GM23338 (cell line): ENCODE measurements around the gene PRDM11. TPM values are rescaled to one million over a fixed set of nuclear protein-coding genes. Genes with fewer than 3 reads are reported as not detected.

Experiments
- ATAC-seq: fragments of 200-7000 bp; cut with Tn5 transposase; 3 replicates; pipeline ENCODE4 v1.9.1; 2020
- DNase-seq: peaks from one replicate; pipeline ENCODE4 v3.0.0-alpha.2; 2015; ENCODE audit warnings: low spot score
- H2AFZ ChIP-seq: fragments of 200-600 bp; sonication (generic); 2 replicates; pipeline ENCODE4 v1.8.0; 2016; ENCODE audit warnings: antibody characterized with exemption, mild to moderate bottlenecking, moderate library complexity
- H3F3A ChIP-seq: fragments of 200-600 bp; sonication (generic); replicated peaks from 2 replicates; pipeline ENCODE4 v1.8.0; 2017; ENCODE audit warnings: antibody characterized with exemption, mixed run types, low read depth
- H3K27ac ChIP-seq: fragments of 200-600 bp; sonication (generic); 2 replicates; pipeline ENCODE4 v1.6.1; 2016; ENCODE audit warnings: low read depth
- H3K27me3 ChIP-seq: fragments of 200-600 bp; sonication (generic); 2 replicates; pipeline ENCODE4 v1.8.0; 2016; ENCODE audit warnings: mild to moderate bottlenecking, mixed run types, moderate library complexity; ENCODE audit not compliant: insufficient read depth
- H3K36me3 ChIP-seq: fragments of 200-600 bp; sonication (generic); 2 replicates; pipeline ENCODE4 v1.8.0; 2016; ENCODE audit warnings: mild to moderate bottlenecking; ENCODE audit not compliant: insufficient read depth
- H3K4me1 ChIP-seq: fragments of 200-600 bp; sonication (generic); 2 replicates; pipeline ENCODE4 v1.8.0; 2016; ENCODE audit warnings: mild to moderate bottlenecking, moderate library complexity; ENCODE audit not compliant: insufficient read depth
- H3K4me2 ChIP-seq: fragments of 200-600 bp; sonication (generic); 2 replicates; pipeline ENCODE4 v1.7.1; 2017; ENCODE audit warnings: mixed run types
- H3K4me3 ChIP-seq: fragments of 200-600 bp; sonication (generic); 2 replicates; pipeline ENCODE4 v1.6.1; 2016; ENCODE audit warnings: mixed run types
- H3K79me2 ChIP-seq: fragments of 200-600 bp; sonication (generic); replicated peaks from 2 replicates; pipeline ENCODE4 v1.8.0; 2017; ENCODE audit warnings: mild to moderate bottlenecking; ENCODE audit not compliant: insufficient read depth
- H3K9me2 ChIP-seq: fragments of 200-600 bp; sonication (generic); 2 replicates; pipeline ENCODE4 v1.8.0; 2017; ENCODE audit not compliant: insufficient read depth
- H4K20me1 ChIP-seq: fragments of 200-600 bp; sonication (generic); replicated peaks from 2 replicates; pipeline ENCODE4 v1.8.0; 2017; ENCODE audit warnings: mild to moderate bottlenecking; ENCODE audit not compliant: insufficient read depth
- H3K27ac Mint-ChIP-seq: 2 replicates; pipeline ENCODE4 v1.8.0; 2020; ENCODE audit warnings: inconsistent platforms, mild to moderate bottlenecking, moderate library complexity, mixed read lengths
- H3K27me3 Mint-ChIP-seq: 3 replicates; pipeline ENCODE4 v1.8.0; 2022; ENCODE audit warnings: low read depth, mild to moderate bottlenecking, moderate library complexity, mixed read lengths, inconsistent platforms; ENCODE audit not compliant: insufficient read depth, poor library complexity
- H3K36me3 Mint-ChIP-seq: 3 replicates; pipeline ENCODE4 v1.8.0; 2021; ENCODE audit warnings: low read depth, mild to moderate bottlenecking, inconsistent platforms, moderate library complexity, mixed read lengths
- H3K4me1 Mint-ChIP-seq: 3 replicates; pipeline ENCODE4 v1.8.0; 2020; ENCODE audit warnings: mild to moderate bottlenecking, inconsistent platforms, mixed read lengths
- H3K4me3 Mint-ChIP-seq: 3 replicates; pipeline ENCODE4 v1.8.0; 2021; ENCODE audit warnings: moderate library complexity, mild to moderate bottlenecking, inconsistent platforms, mixed read lengths
- H3K9me3 Mint-ChIP-seq: 3 replicates; pipeline ENCODE4 v1.8.0; 2020; ENCODE audit warnings: moderate library complexity, mild to moderate bottlenecking, inconsistent platforms, mixed read lengths
- CREB1 ChIP-seq: fragments of 250-450 bp; sonication (Bioruptor Pico); IDR thresholded peaks from 2 replicates; pipeline ENCODE4 v1.5.0; 2020; ENCODE audit warnings: low read depth, mild to moderate bottlenecking, moderate library complexity
- EZH2 ChIP-seq: fragments of 200-600 bp; sonication (generic); IDR thresholded peaks from one replicate; pipeline ENCODE4 v1.8.0; 2017; ENCODE audit warnings: antibody characterized with exemption, mild to moderate bottlenecking, low read depth; ENCODE audit not compliant: unreplicated experiment
- EZH2phosphoT487 ChIP-seq: fragments of 200-600 bp; sonication (generic); IDR thresholded peaks from one replicate; pipeline ENCODE4 v1.8.1; 2018; ENCODE audit warnings: antibody characterized with exemption; ENCODE audit not compliant: unreplicated experiment
- JUNB ChIP-seq: IDR thresholded peaks from one replicate; pipeline ENCODE4 v1.6.1; 2016; ENCODE audit warnings: antibody characterized with exemption; ENCODE audit not compliant: unreplicated experiment
- NANOG ChIP-seq: IDR thresholded peaks from 2 replicates; pipeline ENCODE4 v1.6.1; 2016; ENCODE audit warnings: antibody characterized with exemption, borderline replicate concordance
- POLR2AphosphoS5 ChIP-seq: IDR thresholded peaks from 2 replicates; pipeline ENCODE4 v1.6.1; 2016; ENCODE audit warnings: antibody characterized with exemption, low read depth
- STAT1 ChIP-seq: IDR thresholded peaks from one replicate; pipeline ENCODE4 v1.6.1; 2016; ENCODE audit warnings: antibody characterized with exemption; ENCODE audit not compliant: unreplicated experiment
- ZNF114 ChIP-seq: fragments of 250-450 bp; sonication (Bioruptor Pico); IDR thresholded peaks from 2 replicates; pipeline ENCODE4 v1.5.0; 2020; ENCODE audit warnings: mild to moderate bottlenecking, moderate library complexity
- ZNF331 ChIP-seq: fragments of 250-450 bp; sonication (Bioruptor Pico); IDR thresholded peaks from 2 replicates; pipeline ENCODE4 v1.5.0; 2020; ENCODE audit warnings: low read depth, mild to moderate bottlenecking, moderate library complexity
- long read RNA-seq: library from polyadenylated mRNA; unstranded; transcript quantifications from one replicate; pipeline ENCODE4 v2.0.0, GENCODE V29; 2020; ENCODE audit not compliant: unreplicated experiment
- polyA plus RNA-seq: library from polyadenylated mRNA; unstranded; fragments of >200 nt; fragmentation: Nextera tagmentation; extraction: Ambion mirVana; gene quantifications from 2 replicates; pipeline ENCODE4 v1.2.1, GENCODE V29; 2016
- total RNA-seq: library from RNA; depleted of rRNA; stranded (reverse); fragments of >200 nt; shearing (Covaris generic); gene quantifications from 2 replicates; pipeline ENCODE4 v1.2.3, GENCODE V29; 2014; rRNA removed
- TF ChIP-seq, protein P1 (sequence below), 2 experiments: fragments of 200-600 bp in 1 of 2; sonication (generic) in 1 of 2; conservative IDR thresholded peaks; 2 replicates each; pipeline versions ENCODE4 v1.5.1 to v1.6.1; 2016 to 2017; ENCODE audit warnings: antibody characterized with exemption in 2 of 2, low read depth in 2 of 2, mild to moderate bottlenecking in 2 of 2, moderate library complexity in 1 of 2
- TF ChIP-seq, protein P2 (sequence below): fragments of 250-450 bp; sonication (Bioruptor Pico); IDR thresholded peaks from 2 replicates; pipeline ENCODE4 v1.5.0; 2020; ENCODE audit warnings: mild to moderate bottlenecking, moderate library complexity
- TF ChIP-seq, protein P3 (sequence below): IDR thresholded peaks from 2 replicates; pipeline ENCODE4 v1.6.1; 2016; ENCODE audit warnings: antibody characterized with exemption

Gene PRDM11
- total RNA-seq, result 10.4 and 13.4 TPM in 2 replicates
- polyA plus RNA-seq, result 0.97 and 1.1 TPM in 2 replicates
- long read RNA-seq, result 0 reads

DNA sequence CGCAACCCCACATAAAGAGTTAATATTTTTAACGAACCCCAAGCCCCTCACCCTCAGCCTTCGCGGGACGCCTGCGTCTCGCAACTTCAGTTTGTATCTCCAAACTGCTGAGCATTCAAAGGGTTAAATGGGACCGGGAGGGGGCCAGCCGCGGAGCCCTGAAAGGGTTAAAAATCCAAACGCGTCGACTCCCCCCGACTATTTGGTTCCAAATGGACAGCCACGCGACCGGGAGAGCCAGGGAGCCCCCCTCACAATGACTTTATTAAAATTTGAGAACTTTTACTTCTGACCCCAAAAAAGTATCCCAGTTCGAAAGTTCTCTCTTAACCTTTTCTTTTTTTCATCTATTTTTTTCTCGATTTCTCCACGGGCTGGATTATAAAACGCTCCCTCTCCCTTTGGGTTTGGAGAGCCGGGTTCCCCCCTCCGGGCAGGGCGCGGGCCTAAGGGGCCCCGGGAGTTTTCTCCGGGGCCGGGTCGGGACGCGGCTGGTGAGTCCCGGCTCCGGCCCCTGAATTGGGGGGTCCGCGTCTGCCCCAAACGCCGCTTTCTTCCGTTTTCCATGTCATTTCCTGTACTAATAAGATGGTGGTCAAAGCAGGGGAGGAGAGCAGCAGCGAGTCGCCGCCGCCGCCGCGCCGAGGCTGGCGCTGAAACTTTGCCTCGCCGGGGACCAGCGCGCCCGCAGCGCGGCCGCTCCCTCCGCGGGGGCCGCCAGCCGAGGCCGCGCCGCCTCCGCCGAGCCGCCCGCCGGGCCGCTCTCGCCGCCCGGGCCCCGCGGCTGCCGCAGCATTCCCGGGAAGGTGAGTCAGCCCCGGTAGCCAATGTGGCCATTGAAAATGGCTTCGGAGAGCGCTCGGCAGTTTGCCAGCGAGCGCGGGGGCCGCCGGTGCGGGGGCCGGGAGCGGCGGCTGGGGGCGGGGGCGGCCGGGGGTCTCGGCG lies at the start of gene PRDM11:
PRDM11 (plus strand) TSS at position 568 of the 945 bp plus-strand sequence. CDS start 35,128 bp downstream, outside the sequence.
- ATAC-seq (no peak; the same call in 2 of the 3 replicates), DNase-seq (peak; percentile 58)
- H3K27me3 Mint-ChIP-seq, result peaks cover 30% of the 10 kb centered on the region
- 0 out of 2 replicates have a peak, but pooled peaks cover 9% of the 10 kb centered on the region for H3K4me1 ChIP-seq
- H3K4me3 ChIP-seq, result peak within 1 kb of the TSS; percentile 99
- peak within 1 kb of the TSS; percentile 92 for H3K4me3 Mint-ChIP-seq
- TF ChIP-seq EZH2phosphoT487 (no peak), NANOG (no peak), JUNB (no peak), CREB1 (CRISPR knock-in tag) (no peak), EZH2 (no peak), ZNF331 (CRISPR knock-in tag) (no peak), STAT1 (no peak), POLR2AphosphoS5 (no peak), ZNF114 (CRISPR knock-in tag) (no peak)
- TF ChIP-seq, protein P1, sequence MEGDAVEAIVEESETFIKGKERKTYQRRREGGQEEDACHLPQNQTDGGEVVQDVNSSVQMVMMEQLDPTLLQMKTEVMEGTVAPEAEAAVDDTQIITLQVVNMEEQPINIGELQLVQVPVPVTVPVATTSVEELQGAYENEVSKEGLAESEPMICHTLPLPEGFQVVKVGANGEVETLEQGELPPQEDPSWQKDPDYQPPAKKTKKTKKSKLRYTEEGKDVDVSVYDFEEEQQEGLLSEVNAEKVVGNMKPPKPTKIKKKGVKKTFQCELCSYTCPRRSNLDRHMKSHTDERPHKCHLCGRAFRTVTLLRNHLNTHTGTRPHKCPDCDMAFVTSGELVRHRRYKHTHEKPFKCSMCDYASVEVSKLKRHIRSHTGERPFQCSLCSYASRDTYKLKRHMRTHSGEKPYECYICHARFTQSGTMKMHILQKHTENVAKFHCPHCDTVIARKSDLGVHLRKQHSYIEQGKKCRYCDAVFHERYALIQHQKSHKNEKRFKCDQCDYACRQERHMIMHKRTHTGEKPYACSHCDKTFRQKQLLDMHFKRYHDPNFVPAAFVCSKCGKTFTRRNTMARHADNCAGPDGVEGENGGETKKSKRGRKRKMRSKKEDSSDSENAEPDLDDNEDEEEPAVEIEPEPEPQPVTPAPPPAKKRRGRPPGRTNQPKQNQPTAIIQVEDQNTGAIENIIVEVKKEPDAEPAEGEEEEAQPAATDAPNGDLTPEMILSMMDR (conservative IDR thresholded peaks at IDR 0.05; ENCODE audit: low read depth in 2 of 2), result no peak
- TF ChIP-seq, protein P2, sequence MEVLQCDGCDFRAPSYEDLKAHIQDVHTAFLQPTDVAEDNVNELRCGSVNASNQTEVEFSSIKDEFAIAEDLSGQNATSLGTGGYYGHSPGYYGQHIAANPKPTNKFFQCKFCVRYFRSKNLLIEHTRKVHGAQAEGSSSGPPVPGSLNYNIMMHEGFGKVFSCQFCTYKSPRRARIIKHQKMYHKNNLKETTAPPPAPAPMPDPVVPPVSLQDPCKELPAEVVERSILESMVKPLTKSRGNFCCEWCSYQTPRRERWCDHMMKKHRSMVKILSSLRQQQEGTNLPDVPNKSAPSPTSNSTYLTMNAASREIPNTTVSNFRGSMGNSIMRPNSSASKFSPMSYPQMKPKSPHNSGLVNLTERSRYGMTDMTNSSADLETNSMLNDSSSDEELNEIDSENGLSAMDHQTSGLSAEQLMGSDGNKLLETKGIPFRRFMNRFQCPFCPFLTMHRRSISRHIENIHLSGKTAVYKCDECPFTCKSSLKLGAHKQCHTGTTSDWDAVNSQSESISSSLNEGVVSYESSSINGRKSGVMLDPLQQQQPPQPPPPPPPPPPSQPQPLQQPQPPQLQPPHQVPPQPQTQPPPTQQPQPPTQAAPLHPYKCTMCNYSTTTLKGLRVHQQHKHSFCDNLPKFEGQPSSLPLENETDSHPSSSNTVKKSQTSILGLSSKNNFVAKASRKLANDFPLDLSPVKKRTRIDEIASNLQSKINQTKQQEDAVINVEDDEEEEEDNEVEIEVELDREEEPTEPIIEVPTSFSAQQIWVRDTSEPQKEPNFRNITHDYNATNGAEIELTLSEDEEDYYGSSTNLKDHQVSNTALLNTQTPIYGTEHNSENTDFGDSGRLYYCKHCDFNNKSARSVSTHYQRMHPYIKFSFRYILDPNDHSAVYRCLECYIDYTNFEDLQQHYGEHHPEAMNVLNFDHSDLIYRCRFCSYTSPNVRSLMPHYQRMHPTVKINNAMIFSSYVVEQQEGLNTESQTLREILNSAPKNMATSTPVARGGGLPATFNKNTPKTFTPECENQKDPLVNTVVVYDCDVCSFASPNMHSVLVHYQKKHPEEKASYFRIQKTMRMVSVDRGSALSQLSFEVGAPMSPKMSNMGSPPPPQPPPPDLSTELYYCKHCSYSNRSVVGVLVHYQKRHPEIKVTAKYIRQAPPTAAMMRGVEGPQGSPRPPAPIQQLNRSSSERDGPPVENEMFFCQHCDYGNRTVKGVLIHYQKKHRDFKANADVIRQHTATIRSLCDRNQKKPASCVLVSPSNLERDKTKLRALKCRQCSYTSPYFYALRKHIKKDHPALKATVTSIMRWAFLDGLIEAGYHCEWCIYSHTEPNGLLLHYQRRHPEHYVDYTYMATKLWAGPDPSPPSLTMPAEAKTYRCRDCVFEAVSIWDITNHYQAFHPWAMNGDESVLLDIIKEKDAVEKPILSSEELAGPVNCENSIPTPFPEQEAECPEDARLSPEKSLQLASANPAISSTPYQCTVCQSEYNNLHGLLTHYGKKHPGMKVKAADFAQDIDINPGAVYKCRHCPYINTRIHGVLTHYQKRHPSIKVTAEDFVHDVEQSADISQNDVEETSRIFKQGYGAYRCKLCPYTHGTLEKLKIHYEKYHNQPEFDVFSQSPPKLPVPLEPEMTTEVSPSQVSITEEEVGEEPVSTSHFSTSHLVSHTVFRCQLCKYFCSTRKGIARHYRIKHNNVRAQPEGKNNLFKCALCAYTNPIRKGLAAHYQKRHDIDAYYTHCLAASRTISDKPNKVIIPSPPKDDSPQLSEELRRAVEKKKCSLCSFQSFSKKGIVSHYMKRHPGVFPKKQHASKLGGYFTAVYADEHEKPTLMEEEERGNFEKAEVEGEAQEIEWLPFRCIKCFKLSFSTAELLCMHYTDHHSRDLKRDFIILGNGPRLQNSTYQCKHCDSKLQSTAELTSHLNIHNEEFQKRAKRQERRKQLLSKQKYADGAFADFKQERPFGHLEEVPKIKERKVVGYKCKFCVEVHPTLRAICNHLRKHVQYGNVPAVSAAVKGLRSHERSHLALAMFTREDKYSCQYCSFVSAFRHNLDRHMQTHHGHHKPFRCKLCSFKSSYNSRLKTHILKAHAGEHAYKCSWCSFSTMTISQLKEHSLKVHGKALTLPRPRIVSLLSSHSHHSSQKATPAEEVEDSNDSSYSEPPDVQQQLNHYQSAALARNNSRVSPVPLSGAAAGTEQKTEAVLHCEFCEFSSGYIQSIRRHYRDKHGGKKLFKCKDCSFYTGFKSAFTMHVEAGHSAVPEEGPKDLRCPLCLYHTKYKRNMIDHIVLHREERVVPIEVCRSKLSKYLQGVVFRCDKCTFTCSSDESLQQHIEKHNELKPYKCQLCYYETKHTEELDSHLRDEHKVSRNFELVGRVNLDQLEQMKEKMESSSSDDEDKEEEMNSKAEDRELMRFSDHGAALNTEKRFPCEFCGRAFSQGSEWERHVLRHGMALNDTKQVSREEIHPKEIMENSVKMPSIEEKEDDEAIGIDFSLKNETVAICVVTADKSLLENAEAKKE (CRISPR knock-in tag), result no peak
- TF ChIP-seq, protein P3, sequence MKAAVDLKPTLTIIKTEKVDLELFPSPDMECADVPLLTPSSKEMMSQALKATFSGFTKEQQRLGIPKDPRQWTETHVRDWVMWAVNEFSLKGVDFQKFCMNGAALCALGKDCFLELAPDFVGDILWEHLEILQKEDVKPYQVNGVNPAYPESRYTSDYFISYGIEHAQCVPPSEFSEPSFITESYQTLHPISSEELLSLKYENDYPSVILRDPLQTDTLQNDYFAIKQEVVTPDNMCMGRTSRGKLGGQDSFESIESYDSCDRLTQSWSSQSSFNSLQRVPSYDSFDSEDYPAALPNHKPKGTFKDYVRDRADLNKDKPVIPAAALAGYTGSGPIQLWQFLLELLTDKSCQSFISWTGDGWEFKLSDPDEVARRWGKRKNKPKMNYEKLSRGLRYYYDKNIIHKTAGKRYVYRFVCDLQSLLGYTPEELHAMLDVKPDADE, result no peak
- H3K27ac Mint-ChIP-seq, result peak within 1 kb of the TSS; percentile 86
- H3K27ac ChIP-seq, result peak within 1 kb of the TSS; percentile 97
- H3K9me3 Mint-ChIP-seq, result peaks cover 4% of the 10 kb centered on the region; the same call in 2 of the 3 replicates
- 0 out of 2 replicates have a peak, but pooled peaks cover 4% of the 10 kb centered on the region for H4K20me1 ChIP-seq
- peaks cover 21% of the 10 kb centered on the region for H3K4me1 Mint-ChIP-seq
- no peaks in the 10 kb centered on the region for H3K9me2 ChIP-seq
- H3K4me2 ChIP-seq, result peak within 1 kb of the TSS; percentile 91
- H3K36me3 ChIP-seq, result no peaks in the 10 kb centered on the region
- peak within 1 kb of the TSS; percentile 96 for H2AFZ ChIP-seq
- peaks cover 38% of the 10 kb centered on the region for H3K79me2 ChIP-seq
- H3K36me3 Mint-ChIP-seq, result peaks cover 9% of the 10 kb centered on the region
- peaks cover 25% of the 10 kb centered on the region for H3K27me3 ChIP-seq
- H3F3A ChIP-seq, result no peaks in the 10 kb centered on the region
